Measurements from ENCODE around the gene CPA1.

GRCh38 chr7:130377178-130377577 lies 3.1 kb upstream of the CPA1 start:
- TF ChIP-seq CC2D1A (IDR thresholded peaks at IDR 0.05) (no peak), RNF2 (IDR thresholded peaks at IDR 0.05) (no peak), ARID3A (IDR thresholded peaks at IDR 0.05; ENCODE audit: borderline replicate concordance, low read depth, low read length) (no peak), PRDM10 (IDR thresholded peaks at IDR 0.05; ENCODE audit: partially characterized antibody) (no peak), EGR1 (conservative IDR thresholded peaks at IDR 0.05) (no peak), CEBPB (tag; IDR thresholded peaks at IDR 0.05) (no peak), HNRNPK (IDR thresholded peaks at IDR 0.05; ENCODE audit: low read depth, low read length, poor library complexity, severe bottlenecking) (no peak), GATAD2B (IDR thresholded peaks at IDR 0.05; ENCODE audit: borderline replicate concordance) (no peak), JUN (IDR thresholded peaks at IDR 0.05; ENCODE audit: borderline replicate concordance, low read depth, low read length) (no peak), JUN (CRISPR knock-in tag; IDR thresholded peaks at IDR 0.05; ENCODE audit: borderline replicate concordance) (no peak), MAFK (IDR thresholded peaks at IDR 0.05; ENCODE audit: low read length) (no peak), SETDB1 (IDR thresholded peaks at IDR 0.05; ENCODE audit: low read length) (no peak), TSHZ1 (CRISPR knock-in tag; IDR thresholded peaks at IDR 0.05) (no peak), POLR2AphosphoS5 (IDR thresholded peaks at IDR 0.05; ENCODE audit: control insufficient read depth, insufficient read depth, low read depth, low read length) (no peak), ZBTB17 (CRISPR knock-in tag; IDR thresholded peaks at IDR 0.05) (no peak)

All from K562 (cell line).